ENCODE results near the gene RGS9. TPM values are rescaled to one million over a fixed set of nuclear protein-coding genes. Genes with fewer than 3 reads are reported as not detected.

Gene RGS9
- total and polyA plus RNA-seq, 8 donors, result 1.2 to 16.1 (median 6.7) TPM

DNA sequence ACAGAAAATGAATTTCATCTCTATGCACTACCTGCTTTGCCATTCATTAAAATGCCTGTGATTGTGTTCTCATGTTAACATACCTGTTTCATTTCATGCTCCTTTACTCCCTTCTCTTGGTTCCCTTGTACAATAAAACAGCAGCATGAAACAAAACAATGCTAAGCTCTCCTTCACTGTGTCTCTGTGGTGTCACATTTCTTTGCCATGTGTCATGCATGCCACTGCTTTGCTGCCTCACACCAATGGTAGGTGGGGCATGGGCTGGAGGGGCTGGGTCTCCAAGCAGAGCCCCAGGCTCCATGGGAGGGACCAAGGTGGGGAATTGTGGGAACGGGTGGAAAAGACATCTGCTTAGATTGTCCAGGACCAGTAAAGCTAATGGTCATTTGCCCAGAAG lies 83.6 kb downstream of the RGS9 start:
- H3K4me3 ChIP-seq, result no peak overlapping the region
- H3K27ac ChIP-seq, result no peak overlapping the region
- H3K9me3 ChIP-seq, result no peaks in the 10 kb centered on the region
- DNase-seq, result no peak
- 63 to 79% (median 67%) methylated on average over 1 of the region's 1 CpG for WGBS, 5 donors
- intact Hi-C loops (cut with DNase I; ENCODE audit: low total_unique reads), result no loop called here
- TF ChIP-seq, protein P1, sequence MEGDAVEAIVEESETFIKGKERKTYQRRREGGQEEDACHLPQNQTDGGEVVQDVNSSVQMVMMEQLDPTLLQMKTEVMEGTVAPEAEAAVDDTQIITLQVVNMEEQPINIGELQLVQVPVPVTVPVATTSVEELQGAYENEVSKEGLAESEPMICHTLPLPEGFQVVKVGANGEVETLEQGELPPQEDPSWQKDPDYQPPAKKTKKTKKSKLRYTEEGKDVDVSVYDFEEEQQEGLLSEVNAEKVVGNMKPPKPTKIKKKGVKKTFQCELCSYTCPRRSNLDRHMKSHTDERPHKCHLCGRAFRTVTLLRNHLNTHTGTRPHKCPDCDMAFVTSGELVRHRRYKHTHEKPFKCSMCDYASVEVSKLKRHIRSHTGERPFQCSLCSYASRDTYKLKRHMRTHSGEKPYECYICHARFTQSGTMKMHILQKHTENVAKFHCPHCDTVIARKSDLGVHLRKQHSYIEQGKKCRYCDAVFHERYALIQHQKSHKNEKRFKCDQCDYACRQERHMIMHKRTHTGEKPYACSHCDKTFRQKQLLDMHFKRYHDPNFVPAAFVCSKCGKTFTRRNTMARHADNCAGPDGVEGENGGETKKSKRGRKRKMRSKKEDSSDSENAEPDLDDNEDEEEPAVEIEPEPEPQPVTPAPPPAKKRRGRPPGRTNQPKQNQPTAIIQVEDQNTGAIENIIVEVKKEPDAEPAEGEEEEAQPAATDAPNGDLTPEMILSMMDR (IDR thresholded peaks at IDR 0.05), result no peak
- no peak for TF ChIP-seq POLR2AphosphoS5 (IDR thresholded peaks at IDR 0.05)
- peaks cover 0 to 7% (median 0%) of the 10 kb centered on the region in 3 donors for H3K27me3 ChIP-seq
- no peaks in the 10 kb centered on the region for H3K36me3 ChIP-seq
- no peaks in the 10 kb centered on the region for H3K4me1 ChIP-seq

DNA sequence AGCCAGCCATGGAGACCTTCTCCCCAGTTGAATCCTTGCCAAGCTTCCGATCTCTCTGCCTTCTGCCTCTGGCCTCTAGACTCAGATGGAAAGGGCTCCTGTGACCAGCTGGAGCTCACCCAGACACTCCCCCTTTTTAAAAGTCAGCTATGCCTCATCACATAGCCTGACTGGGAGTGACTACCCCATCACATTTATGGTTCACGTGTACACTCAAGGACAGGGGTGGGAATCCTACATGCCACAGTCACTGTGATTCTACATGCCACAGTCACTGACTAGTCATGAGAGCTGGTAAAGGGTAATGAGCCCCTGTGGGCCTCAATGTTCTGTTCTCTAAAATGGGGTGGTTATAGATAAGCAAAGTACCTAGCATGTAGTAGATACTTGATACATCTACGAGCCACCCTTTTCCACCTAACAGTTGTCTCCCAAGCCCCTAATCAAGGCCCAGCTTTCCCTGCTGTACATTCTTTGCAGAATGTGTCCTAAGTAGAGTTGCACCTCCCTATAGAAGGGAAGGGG lies 85.1 kb downstream of the RGS9 start:
- peaks cover 0 to 12% (median 0%) of the 10 kb centered on the region in 3 donors for H3K27me3 ChIP-seq
- intact Hi-C loops (cut with DNase I; ENCODE audit: low total_unique reads), result no loop called here
- 59 to 74% (median 64%) methylated on average over 3 of the region's 3 CpGs for WGBS, 5 donors
- H3K4me1 ChIP-seq, result no peaks in the 10 kb centered on the region
- H3K27ac ChIP-seq, result no peak overlapping the region
- DNase-seq, result no peak
- no peaks in the 10 kb centered on the region for H3K9me3 ChIP-seq
- H3K36me3 ChIP-seq, result no peaks in the 10 kb centered on the region
- TF ChIP-seq EP300 (IDR thresholded peaks at IDR 0.05) (no peak), POLR2AphosphoS5 (IDR thresholded peaks at IDR 0.05) (no peak), POLR2A (IDR thresholded peaks at IDR 0.05) (no peak)
- TF ChIP-seq, protein P1 (IDR thresholded peaks at IDR 0.05), result no peak
- no peak overlapping the region for H3K4me3 ChIP-seq

DNA sequence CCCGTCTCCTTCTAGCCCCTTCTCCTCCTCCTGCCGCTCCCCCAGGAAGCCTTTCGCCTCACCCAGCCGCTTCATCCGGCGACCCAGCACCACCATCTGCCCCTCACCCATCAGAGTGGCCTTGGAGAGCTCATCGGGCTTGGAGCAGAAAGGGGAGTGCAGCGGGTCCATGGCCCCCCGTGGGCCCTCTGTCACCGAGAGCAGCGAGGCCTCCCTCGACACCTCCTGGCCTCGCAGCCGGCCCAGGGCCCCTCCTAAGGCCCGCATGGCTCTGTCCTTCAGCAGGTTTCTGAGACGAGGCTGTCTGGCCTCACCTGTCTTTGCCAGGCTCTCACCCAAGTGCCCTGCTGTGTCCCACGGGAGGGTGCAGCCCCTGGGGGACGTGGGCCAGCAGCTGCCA lies 87.9 kb downstream of the RGS9 start:
- Histone ChIP-seq H3K9me3 (no peaks in the 10 kb centered on the region), H3K4me1 (peaks cover 8 to 21% (median 15%) of the 10 kb centered on the region in 4 donors), H3K36me3 (no peaks in the 10 kb centered on the region), H3K4me3 (no peak overlapping the region), H3K27ac (no peak overlapping the region), H3K27me3 (peaks cover 0 to 16% (median 0%) of the 10 kb centered on the region in 3 donors)
- intact Hi-C loops (cut with DNase I; ENCODE audit: low total_unique reads), result no loop called here
- WGBS, 5 donors, result 88 to 94% (median 90%) methylated on average over 18 of the region's 18 CpGs
- TF ChIP-seq POLR2A (IDR thresholded peaks at IDR 0.05), result no peak
- TF ChIP-seq, protein P1 (IDR thresholded peaks at IDR 0.05), result no peak
- no peak for TF ChIP-seq EP300 (IDR thresholded peaks at IDR 0.05)
- no peak for TF ChIP-seq POLR2AphosphoS5 (IDR thresholded peaks at IDR 0.05)
- no peak for DNase-seq

DNA sequence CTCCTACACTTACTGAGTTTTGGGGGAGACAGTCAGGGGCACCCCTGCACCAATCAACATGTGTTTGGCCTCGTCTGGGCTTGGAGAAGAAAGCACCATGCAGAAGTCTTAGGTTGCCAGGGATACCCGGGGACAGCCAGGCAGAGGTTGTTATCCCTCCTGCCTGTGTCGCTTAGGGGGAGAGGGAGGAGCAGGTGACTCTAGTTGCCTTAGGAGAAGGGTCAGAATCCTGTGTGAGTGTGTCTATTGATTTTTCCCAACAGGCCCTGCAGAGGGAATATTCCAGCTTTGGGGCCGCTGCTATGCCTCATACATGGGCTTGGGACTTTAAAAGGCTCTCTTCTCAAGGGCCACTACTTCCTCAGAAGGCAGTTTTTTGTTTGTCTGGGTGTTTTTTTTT lies 89.1 kb downstream of the RGS9 start:
- Histone ChIP-seq H3K4me1 (peaks cover 8 to 21% (median 15%) of the 10 kb centered on the region in 4 donors), H3K4me3 (no peak overlapping the region), H3K27ac (no peak overlapping the region), H3K9me3 (no peaks in the 10 kb centered on the region), H3K36me3 (no peaks in the 10 kb centered on the region), H3K27me3 (peaks cover 0 to 16% (median 0%) of the 10 kb centered on the region in 3 donors)
- TF ChIP-seq, protein P1 (IDR thresholded peaks at IDR 0.05), result no peak
- TF ChIP-seq POLR2AphosphoS5 (IDR thresholded peaks at IDR 0.05), result no peak
- no peak for TF ChIP-seq POLR2A (IDR thresholded peaks at IDR 0.05)
- no peak for TF ChIP-seq EP300 (IDR thresholded peaks at IDR 0.05)
- DNase-seq, result no peak
- intact Hi-C loops (cut with DNase I; ENCODE audit: low total_unique reads), result no loop called here
- 35 to 79% (median 55%) methylated on average over 2 to 4 of the region's 4 CpGs for WGBS, 5 donors

Measured in stomach (tissue), 9 donors.